Stomach smooth muscle (tissue), 2 donors: ENCODE data around the gene KRTAP21-3.
"Not testable (repeated sequence)": the region's sequence is repeated elsewhere in the genome, so short reads cannot be mapped to it uniquely, and the experiment has no call there.

Experiments
- H3K27ac ChIP-seq: one replicate; pipeline ENCODE4 v1.7.0; 2013; ENCODE audit warnings: mild to moderate bottlenecking, low read length, inconsistent platforms
- H3K27me3 ChIP-seq, 2 donors: one replicate each; pipeline ENCODE4 v1.7.0; 2013; ENCODE audit warnings: low read length in 2 of 2; ENCODE audit not compliant: insufficient read depth in 2 of 2, control insufficient read depth in 1 of 2
- H3K36me3 ChIP-seq, 2 donors: one replicate each; pipeline ENCODE4 v1.7.0; 2013; ENCODE audit warnings: low read length in 2 of 2; ENCODE audit not compliant: control insufficient read depth in 2 of 2, insufficient read depth in 2 of 2
- H3K4me1 ChIP-seq: one replicate; pipeline ENCODE4 v1.7.0; 2013; ENCODE audit warnings: low read length; ENCODE audit not compliant: control insufficient read depth, insufficient read depth
- H3K4me3 ChIP-seq, 2 donors: one replicate each; pipeline ENCODE4 v1.7.0; 2013; ENCODE audit warnings: low read length in 2 of 2
- H3K9ac ChIP-seq, 2 donors: one replicate each; pipeline ENCODE4 v1.7.0; 2013; ENCODE audit warnings: low read length in 2 of 2, mild to moderate bottlenecking in 1 of 2
- H3K9me3 ChIP-seq, 2 donors: one replicate each; pipeline ENCODE4 v1.7.0; 2013; ENCODE audit warnings: low read length in 2 of 2; ENCODE audit not compliant: control insufficient read depth in 2 of 2
- donor health status: healthy.
- donor health status: Pancreatic carcinoma.

KRTAP21-3 gene

GRCh38 chr21:30718239-30718909 lies at the start of gene KRTAP21-3:
KRTAP21-3 (minus strand) TSS chr21:30718777; CDS start chr21:30718759, 18 bp downstream.
- H3K9ac ChIP-seq, result no peak within 1 kb of the TSS
- no peak within 1 kb of the TSS for H3K4me3 ChIP-seq
- H3K36me3 ChIP-seq, result no peaks in the 10 kb centered on the region
- H3K9me3 ChIP-seq, result no peaks in the 10 kb centered on the region
- no peak within 1 kb of the TSS for H3K27ac ChIP-seq
- no peaks in the 10 kb centered on the region for H3K4me1 ChIP-seq
- no peaks in the 10 kb centered on the region for H3K27me3 ChIP-seq

GRCh38 chr21:30760776-30761175 lies 42.2 kb upstream of the KRTAP21-3 start:
- no peak overlapping the region for H3K4me3 ChIP-seq
- H3K9me3 ChIP-seq, result no peaks in the 10 kb centered on the region
- no peaks in the 10 kb centered on the region for H3K27me3 ChIP-seq
- H3K27ac ChIP-seq, result no peak overlapping the region
- no peak overlapping the region for H3K9ac ChIP-seq
- no peaks in the 10 kb centered on the region for H3K36me3 ChIP-seq
- no peaks in the 10 kb centered on the region for H3K4me1 ChIP-seq

GRCh38 chr21:30758306-30758705 lies 39.7 kb upstream of the KRTAP21-3 start:
- H3K9me3 ChIP-seq, result no peaks in the 10 kb centered on the region
- H3K4me1 ChIP-seq, result no peaks in the 10 kb centered on the region
- H3K27me3 ChIP-seq, result no peaks in the 10 kb centered on the region
- H3K27ac ChIP-seq, result no peak overlapping the region
- no peak overlapping the region for H3K4me3 ChIP-seq
- H3K36me3 ChIP-seq, result no peaks in the 10 kb centered on the region
- H3K9ac ChIP-seq, result no peak overlapping the region

DNA sequence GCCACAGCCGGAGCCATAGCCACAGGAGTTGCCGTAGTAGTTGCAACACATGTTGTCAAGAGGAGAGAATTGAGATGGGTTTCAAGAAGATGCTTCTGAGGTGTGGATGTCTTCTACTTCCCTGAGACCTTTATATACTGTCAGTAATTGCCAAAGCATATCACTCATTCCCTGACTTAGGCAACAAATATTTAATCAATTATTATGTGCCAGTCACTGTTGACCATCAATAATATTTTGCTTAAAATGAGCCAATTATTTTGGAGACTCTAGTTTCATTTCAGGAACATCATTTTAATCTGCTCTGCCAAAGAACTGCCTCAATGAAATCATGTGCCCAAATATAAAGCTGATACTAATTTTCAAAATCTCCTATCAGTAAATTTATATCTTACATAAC lies 36.8 kb upstream of the KRTAP21-3 start, which contains the start of gene KRTAP21-1:
KRTAP21-1 (minus strand) TSS at position 101 of the 400 bp plus-strand sequence; CDS start at position 51, 50 bp downstream.
- not testable (repeated sequence) for H3K27ac ChIP-seq, H3K9ac ChIP-seq, H3K9me3 ChIP-seq, H3K4me1 ChIP-seq, H3K4me3 ChIP-seq, H3K36me3 ChIP-seq, H3K27me3 ChIP-seq

- H3K9me3 ChIP-seq, result no peaks in the 10 kb centered on the region
- H3K36me3 ChIP-seq, result no peaks in the 10 kb centered on the region
- no peak within 1 kb of the TSS for H3K9ac ChIP-seq
- H3K4me1 ChIP-seq, result no peaks in the 10 kb centered on the region
- H3K27me3 ChIP-seq, result no peaks in the 10 kb centered on the region
- H3K4me3 ChIP-seq, result no peak within 1 kb of the TSS
- H3K27ac ChIP-seq, result no peak within 1 kb of the TSS
Measured at GRCh38 chr21:30747159-30747558, 28.6 kb upstream of the KRTAP21-3 start, which contains the start of gene KRTAP21-2. KRTAP21-2 (minus strand) TSS chr21:30747259; CDS start chr21:30747202, 57 bp downstream.

DNA sequence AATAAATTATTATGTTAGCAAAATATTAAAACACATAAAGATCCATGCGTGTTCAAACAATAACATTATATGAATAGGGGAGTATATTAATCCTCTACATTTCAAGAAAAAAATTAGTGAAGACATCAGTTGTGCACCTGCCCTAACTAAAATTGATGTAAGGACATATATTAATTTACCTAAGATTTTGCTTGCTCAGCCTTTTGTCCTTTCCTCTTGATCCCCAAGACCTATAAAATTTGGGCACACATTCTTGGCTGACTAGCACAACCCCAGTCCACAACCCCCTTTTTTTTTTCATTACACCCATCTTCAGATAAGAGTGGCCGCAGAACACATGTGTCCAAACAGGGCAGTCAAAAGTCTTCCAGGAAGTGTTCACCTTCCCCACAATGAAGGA lies 21.9 kb upstream of the KRTAP21-3 start:
- Histone ChIP-seq H3K27me3 (no peaks in the 10 kb centered on the region), H3K27ac (no peak overlapping the region), H3K9me3 (no peaks in the 10 kb centered on the region), H3K9ac (no peak overlapping the region), H3K4me3 (no peak overlapping the region), H3K36me3 (no peaks in the 10 kb centered on the region), H3K4me1 (no peaks in the 10 kb centered on the region)

DNA sequence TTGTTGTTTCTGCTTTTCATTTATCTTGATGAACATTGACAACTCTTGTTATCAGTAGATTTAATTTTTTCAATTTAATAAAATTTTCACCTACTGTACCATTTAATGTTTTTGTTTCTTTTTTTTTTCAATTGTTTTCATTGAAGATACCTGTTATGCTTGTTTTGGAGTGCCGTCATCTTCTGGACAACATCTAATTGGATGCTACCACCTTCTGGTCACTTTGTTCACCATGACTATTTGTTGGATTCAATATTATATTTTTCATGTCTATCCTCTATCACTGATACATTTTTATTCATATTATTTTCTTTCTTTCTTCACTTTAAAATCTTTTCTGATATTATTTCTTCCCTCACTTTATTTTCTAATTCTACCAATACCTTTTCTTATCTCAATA lies 14.4 kb upstream of the KRTAP21-3 start:
- Histone ChIP-seq H3K36me3 (no peaks in the 10 kb centered on the region), H3K27me3 (no peaks in the 10 kb centered on the region), H3K9me3 (no peaks in the 10 kb centered on the region), H3K27ac (no peak overlapping the region), H3K4me3 (no peak overlapping the region), H3K4me1 (no peaks in the 10 kb centered on the region), H3K9ac (no peak overlapping the region)

DNA sequence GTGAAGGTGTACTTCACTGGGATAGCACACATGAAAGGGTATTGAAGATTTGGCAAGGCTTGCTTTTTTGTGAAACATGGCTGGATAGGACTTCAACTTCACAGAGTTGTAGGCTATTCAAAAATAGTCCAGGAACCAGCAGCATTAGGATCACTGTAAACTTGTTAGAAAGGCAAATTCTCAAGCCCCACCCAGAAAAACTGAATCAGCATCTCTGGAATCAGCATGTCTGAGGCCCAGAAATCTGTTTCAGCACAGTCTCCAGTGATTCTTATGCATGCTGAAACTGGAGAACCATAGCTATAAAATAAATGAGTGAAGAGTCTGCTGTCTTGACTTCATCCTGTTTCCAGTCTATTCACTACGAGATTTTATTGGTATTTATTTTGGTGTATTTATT lies 8.1 kb upstream of the KRTAP21-3 start:
- H3K27ac ChIP-seq, result no peak overlapping the region
- H3K9me3 ChIP-seq, result no peaks in the 10 kb centered on the region
- no peak overlapping the region for H3K4me3 ChIP-seq
- H3K36me3 ChIP-seq, result no peaks in the 10 kb centered on the region
- no peaks in the 10 kb centered on the region for H3K4me1 ChIP-seq
- no peaks in the 10 kb centered on the region for H3K27me3 ChIP-seq
- no peak overlapping the region for H3K9ac ChIP-seq

DNA sequence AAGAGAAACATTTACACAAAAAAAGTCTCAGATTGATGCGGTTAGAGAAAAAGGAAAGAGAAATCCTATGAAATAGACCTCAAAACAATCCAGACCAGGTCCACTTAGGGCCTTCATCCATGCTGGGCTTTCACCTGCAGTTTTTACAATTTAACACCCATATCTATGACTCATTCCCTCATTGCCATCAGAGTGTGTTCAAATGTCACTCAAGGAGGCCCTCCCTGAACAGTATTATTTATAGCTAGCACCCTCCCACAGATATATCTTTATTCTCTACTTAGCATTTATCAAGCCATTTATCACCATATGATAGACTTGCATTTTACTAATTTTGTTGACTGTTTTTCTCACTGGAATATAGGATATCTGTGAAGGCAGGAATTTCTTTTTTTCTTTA lies 824 bp upstream of the KRTAP21-3 start:
- Histone ChIP-seq H3K27ac (no peak overlapping the region), H3K9ac (no peak overlapping the region), H3K9me3 (no peaks in the 10 kb centered on the region), H3K4me3 (no peak overlapping the region), H3K4me1 (no peaks in the 10 kb centered on the region), H3K27me3 (no peaks in the 10 kb centered on the region), H3K36me3 (no peaks in the 10 kb centered on the region)

GRCh38 chr21:30717105-30717504 lies 1.5 kb downstream of the KRTAP21-3 start:
- Histone ChIP-seq H3K9me3 (no peaks in the 10 kb centered on the region), H3K36me3 (no peaks in the 10 kb centered on the region), H3K4me3 (no peak overlapping the region), H3K9ac (no peak overlapping the region), H3K27ac (no peak overlapping the region), H3K4me1 (no peaks in the 10 kb centered on the region), H3K27me3 (no peaks in the 10 kb centered on the region)

GRCh38 chr21:30714946-30715345 lies 3.6 kb downstream of the KRTAP21-3 start:
- Histone ChIP-seq H3K27me3 (no peaks in the 10 kb centered on the region), H3K4me1 (no peaks in the 10 kb centered on the region), H3K9me3 (no peaks in the 10 kb centered on the region), H3K9ac (no peak overlapping the region), H3K27ac (no peak overlapping the region), H3K4me3 (no peak overlapping the region), H3K36me3 (no peaks in the 10 kb centered on the region)
